AG09319 (cell line): ENCODE data around the gene CTNNA1.

Experiments
- DNase-seq: peaks from one replicate; pipeline ENCODE4 v3.0.0-alpha.2; 2010; ENCODE audit warnings: low read depth; ENCODE audit errors: extremely low read depth
- TF ChIP-seq, protein P1 (sequence below): IDR thresholded peaks from 2 replicates; pipeline ENCODE4 v1.5.1; 2011; ENCODE audit warnings: low read depth, mild to moderate bottlenecking, inconsistent platforms, low read length, moderate library complexity

CTNNA1 gene

DNA sequence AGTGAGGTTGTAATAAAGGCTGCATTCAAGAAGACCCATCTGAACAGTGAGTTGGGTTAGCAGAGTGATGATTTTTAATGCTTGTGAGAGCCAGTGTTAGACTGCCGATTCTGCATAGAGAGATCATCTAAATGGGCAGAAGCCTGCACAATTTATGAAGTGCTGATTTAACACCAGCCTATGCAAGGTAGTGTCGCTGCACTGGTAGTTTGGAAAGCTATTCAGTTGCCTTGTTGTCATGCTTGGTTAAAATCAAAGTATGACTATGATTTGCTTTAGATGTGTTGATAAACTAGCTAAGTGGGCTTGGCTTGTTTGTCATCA is 122.3 kb downstream of the CTNNA1 start:
- no peak for DNase-seq
- TF ChIP-seq, protein P1, sequence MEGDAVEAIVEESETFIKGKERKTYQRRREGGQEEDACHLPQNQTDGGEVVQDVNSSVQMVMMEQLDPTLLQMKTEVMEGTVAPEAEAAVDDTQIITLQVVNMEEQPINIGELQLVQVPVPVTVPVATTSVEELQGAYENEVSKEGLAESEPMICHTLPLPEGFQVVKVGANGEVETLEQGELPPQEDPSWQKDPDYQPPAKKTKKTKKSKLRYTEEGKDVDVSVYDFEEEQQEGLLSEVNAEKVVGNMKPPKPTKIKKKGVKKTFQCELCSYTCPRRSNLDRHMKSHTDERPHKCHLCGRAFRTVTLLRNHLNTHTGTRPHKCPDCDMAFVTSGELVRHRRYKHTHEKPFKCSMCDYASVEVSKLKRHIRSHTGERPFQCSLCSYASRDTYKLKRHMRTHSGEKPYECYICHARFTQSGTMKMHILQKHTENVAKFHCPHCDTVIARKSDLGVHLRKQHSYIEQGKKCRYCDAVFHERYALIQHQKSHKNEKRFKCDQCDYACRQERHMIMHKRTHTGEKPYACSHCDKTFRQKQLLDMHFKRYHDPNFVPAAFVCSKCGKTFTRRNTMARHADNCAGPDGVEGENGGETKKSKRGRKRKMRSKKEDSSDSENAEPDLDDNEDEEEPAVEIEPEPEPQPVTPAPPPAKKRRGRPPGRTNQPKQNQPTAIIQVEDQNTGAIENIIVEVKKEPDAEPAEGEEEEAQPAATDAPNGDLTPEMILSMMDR = no peak

DNA sequence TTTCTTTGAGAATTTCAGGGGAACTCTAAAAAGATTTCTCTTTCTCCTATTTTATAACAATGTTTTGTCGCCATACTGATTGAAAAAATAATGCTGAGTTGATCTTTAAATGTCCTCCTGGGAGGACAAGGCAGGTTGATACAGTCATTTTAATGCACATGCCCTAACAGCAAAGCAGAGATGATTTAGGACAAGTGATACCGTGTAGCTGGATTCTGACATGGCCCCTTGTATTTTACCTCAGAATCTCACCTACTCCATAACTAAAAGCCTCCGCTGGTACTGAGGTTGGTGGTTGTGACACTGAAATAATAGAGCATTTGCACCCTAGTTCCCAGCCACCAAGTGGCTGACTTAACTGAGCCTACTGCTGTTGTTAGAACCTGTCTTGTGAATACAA is 122.7 kb downstream of the CTNNA1 start:
- no peak for DNase-seq
- TF ChIP-seq, protein P1 = no peak

DNA sequence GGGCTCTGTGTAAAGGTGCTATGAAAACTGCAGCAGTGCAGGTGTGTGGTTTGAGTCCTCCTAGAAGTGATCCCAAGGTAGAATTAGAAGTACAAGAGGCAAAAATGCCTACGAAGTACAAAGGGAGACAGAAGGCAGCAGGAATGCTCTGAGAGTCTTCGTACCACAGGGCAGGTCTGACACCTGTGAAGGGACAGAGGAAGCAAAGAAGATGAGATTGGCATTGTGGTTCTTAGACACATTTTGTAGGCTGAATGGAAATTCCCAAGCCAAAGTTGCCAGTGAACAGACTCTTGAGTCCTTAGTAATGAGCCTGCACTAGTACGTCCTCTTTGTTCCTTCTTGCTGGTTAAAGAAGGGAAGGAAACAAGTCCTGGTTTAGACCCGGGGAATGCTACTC is 123.6 kb downstream of the CTNNA1 start:
- DNase-seq = no peak
- TF ChIP-seq, protein P1 = no peak

DNA sequence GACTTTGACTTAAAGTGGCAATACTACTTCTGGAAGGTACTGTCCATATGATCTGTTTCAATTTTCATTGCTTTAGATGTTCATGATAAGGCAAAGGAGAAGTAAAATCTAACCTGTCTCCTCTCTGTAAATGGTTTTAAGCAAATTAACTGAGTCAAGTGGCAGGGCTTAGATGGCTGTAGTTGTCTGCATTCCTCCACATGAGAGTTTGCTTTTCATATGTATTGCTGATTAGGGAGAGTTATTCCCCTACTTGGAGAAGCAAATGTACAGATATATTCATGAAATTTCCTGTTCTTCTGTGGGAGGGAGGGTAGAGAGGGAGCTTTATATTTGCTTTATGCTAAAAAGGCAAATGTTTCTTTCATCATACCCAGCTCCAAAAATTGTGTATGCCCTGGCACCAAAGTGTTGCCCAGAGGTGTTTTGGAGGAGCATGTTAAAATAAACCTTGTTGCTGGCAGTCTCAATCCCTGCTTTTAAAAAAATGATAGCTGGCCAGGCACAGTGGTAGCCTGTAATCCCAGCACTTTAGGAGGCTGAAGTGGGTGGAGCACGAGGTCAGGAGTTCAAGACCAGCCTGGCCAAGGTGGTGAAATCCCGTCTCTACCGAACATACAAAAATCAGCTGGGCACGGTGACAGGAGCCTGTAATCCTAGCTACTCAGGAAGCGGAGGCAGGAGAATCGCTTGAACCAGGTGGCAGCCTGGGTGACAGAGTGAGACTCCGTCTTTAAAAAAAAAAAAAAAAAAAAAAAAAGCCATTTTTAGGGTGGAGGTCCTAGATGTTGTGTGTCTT is 125.4 kb downstream of the CTNNA1 start:
- TF ChIP-seq, protein P1 = no peak

DNA sequence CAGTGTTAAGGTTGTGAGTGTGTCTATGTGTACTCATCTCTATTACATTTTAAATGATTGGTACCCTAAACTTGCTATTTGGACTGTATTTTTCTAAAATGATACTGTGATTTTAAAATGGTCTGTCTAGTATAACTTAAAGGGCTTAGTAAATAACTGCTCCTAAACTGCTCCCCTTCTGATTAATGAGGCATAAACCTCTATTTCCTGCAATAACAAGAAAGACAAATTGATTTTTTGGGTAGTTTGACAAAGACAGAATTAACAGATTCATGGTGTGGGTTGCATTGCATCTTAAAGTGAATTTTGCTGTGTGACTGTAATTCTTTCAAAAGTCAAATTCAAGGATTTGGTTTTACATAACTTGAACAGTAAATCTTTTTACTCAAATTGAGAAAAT is 130.0 kb downstream of the CTNNA1 start:
- TF ChIP-seq, protein P1 = no peak
- no peak for DNase-seq

More for the DNA sequence above, 125.4 kb downstream of the CTNNA1 start:
- DNase-seq = no peak

DNA sequence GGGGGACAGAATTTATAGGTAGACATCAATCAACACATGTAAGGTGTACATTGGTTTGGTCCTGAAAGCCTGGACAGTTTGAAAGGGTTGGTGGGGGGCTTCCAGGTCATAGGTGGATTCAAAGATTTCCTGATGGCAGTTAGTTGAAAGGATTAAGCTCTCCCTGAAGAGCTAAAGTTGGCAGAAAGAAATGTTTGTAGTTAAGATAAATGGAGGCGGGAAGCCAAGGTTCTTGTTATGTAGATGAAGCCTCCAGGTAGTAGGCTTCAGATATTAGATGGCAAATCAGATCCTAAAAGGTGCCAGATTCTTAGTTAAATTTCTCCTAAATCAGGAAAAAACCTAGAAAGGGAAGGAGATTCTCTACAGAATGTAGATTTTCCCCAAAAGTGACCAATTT is 130.9 kb downstream of the CTNNA1 start:
- DNase-seq = no peak
- TF ChIP-seq, protein P1 = no peak

DNA sequence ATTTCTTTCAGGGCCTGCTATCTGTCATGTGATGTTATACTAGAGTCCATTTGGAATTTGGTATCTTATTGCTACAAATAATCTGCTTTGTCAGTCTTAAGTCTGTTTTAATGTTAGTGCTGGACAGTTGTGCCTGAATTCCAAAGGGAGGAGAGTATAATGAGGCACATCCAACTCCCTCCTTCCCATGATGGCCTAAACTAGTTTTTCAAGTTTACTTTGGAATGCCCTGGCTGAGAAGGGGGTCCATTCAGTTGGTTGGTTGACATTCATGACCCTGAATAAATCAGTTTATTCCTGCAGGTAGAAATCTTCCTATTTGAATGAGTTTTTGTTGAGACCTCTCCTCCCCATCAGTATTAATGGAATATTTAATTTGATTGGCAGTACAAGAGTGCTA is 131.3 kb downstream of the CTNNA1 start:
- no peak for DNase-seq
- TF ChIP-seq, protein P1 = no peak
